GM18508 (cell line): ENCODE results near the gene ACTA1.
"Not testable (repeated sequence)": the region's sequence is repeated elsewhere in the genome, so short reads cannot be mapped to it uniquely, and the experiment has no call there.

Source experiments
- ATAC-seq: cut with Tn5 transposase; IDR thresholded peaks from one replicate; pipeline ENCODE4 v1.9.1; 2021; ENCODE audit warnings: moderate number of reproducible peaks; ENCODE audit not compliant: insufficient read depth, unreplicated experiment

ACTA1 gene

DNA sequence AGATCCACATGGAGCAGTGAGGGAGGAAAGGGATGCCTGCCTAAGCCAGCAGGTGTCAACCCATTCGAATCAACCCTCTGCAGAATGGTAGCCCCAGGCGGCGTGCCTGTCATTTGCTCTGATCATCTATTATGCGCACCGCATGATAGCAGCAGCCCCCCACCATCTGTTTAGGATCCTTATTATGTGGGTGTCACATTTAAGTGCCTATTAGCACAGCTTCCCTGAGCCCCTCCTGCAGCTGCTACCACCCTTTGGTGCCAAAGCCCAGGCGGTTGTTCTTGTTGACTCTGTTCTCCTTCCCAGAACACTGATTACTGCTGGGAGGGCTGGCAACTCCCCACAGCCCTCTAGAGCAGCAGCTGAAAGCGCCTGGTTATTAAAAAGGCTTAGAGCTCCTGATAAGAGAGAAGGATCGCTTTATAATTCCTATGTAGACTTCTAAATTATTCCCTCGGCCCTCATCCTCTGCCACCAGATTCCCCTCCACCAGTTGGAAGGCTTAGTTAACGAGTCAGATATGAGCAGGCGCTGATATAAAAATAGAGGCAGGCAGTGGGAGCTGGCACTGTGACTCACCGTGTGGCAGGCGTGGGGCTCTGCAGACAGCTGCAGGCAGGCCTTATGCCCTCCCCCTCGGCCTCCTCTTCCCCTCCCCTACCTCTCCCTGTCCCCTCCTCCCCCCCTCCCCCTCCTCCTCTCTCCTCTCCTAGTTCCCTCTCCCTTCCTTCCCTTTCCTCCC, 23.0 kb downstream of the ACTA1 start:
- no peak for ATAC-seq

GRCh38 chr1:229410370-229410691, 23.6 kb downstream of the ACTA1 start:
- ATAC-seq, result no peak

GRCh38 chr1:229409616-229410369, 24.1 kb downstream of the ACTA1 start:
- no peak for ATAC-seq

DNA sequence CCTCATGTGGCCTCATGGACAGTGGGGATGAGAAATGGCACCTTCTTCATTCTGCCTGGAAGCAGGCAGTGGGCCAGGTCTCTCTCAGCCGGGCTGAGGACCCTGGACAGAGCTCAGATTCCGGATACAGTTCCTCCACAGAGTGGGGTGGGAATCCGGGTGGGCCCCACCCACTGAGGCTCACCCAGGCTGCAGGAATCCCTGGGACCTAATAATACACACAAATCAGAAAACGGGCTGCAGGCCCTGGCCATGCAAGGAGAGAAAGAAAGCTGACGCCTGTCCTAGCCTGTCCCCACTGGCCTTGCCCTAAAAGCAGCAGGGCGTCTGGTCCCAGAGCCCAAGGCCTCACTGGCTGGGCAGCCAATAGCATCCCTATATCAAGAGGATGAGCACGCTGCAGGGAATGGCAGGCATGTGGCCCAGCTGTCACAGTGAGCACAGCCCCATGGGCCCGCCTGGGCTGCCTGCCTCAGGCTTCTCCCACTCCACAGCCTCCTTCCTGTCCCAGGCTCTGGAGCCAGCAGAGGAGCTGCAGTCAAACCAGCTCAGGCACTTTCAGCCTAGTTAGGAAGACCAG, 25.3 kb downstream of the ACTA1 start:
- ATAC-seq, result no peak

- ATAC-seq, result no peak
These were observed 26.5 kb downstream of the ACTA1 start for GRCh38 chr1:229407206-229408026.

DNA sequence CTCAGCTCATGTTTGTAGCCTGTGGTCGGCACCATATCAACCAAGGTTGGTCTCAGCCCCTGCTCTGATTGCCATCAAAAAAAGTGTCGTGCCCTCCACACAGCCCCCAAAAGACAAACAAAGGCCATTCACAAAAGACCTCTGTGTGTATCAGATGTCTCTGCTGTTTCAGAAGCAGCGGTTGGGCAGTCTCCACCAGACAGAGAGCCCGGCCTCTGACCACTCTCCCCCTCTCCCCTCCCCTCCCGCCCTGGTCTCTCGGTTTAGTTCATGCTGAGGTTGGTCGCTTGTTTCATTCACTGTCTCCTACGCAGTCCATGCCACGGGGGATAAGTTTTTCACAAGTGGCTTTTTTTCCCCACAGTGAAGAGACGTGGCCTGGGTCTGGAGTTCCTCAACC, 27.1 kb downstream of the ACTA1 start:
- no peak for ATAC-seq

GRCh38 chr1:229403573-229403972, 30.3 kb downstream of the ACTA1 start:
- ATAC-seq, result no peak

GRCh38 chr1:229402993-229403392, 30.9 kb downstream of the ACTA1 start:
- no peak for ATAC-seq

DNA sequence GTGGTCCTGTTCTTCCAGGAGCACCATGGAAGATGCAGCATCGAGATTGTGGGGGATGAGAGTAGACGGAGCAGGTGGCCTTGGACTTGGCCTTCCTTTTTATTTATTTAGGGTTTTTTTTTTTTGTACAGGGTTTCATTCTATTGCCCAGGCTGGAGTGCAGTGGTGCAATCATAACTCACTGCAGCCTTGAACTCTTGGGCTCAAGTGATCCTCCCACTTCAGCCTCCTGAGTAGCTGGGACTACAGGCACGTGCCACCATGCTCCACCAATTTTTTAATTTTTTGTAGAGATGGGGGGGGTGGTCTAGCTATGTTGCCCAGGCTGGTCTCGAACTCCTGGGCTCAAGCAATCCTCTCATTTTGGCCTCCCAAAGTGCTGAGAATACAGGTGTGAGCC, 31.6 kb downstream of the ACTA1 start:
- not testable (repeated sequence) for ATAC-seq

DNA sequence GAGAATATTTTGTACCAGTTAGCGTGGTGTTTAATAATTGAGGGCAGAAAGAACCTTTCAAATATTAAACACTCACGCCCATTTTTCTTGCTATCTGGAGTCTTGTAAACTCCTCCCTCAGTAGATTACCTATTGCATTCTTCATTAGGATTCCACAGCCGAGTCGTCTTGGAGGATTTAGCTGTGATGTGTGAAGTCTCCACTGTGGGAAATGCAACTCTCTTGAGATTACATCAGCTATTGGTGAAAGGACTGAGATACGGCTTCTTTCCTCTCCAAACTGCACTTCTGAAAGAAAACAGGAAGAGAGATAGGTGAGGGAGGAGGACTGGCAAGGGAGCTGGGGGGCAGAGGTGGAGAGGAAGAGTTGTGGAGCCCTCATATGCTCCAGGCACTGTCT, 36.1 kb downstream of the ACTA1 start:
- no peak for ATAC-seq

DNA sequence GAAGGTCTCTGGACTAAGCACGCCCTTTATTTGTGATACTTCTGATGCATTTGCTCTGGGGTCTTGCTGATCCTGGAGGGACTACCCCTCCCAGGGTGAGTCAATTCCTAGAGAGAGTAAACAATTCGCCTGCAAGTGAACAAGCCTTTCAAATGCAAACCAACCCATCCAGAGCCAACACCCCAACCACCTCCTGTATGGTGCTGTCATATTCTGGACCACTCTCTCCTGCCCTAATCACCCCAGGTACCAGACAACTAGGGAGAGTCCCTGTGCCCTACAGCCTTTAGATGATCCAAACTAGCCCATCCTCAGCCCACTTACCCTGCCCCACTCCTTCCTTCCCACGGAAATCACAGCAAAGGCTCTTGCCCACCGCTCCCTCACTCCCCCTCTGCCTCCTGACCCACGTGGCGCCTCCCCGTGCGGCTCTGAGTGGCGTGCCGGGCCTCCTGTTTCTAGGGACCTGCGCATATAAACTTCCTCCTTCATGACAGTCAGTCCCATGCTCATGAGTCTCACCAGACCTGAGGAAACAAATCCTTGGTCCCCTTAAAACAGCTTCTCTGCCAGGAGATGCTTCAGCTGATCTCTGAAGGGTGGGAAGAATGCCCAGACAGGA, 37.2 kb downstream of the ACTA1 start:
- ATAC-seq, result no peak

- ATAC-seq, result not testable (repeated sequence)
These were observed 39.4 kb downstream of the ACTA1 start for GRCh38 chr1:229394517-229394916.

DNA sequence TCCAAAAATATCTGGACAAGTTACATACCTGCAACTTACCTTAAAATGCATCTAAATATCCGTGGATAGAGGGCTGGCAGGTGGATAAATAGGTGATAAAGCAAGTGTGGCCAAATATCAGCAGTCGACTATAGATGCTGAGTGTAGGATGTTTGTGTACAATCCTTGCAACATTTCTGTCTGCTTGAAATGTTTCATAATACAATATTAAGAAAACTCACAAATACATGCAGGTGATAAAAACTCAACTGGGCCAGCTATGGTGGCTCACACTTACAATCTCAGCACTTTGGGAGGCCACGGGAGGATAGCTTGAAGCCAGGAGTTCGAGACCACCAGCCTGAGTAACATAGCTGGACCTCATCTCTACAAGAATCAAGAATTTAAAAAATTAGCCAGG, 41.0 kb downstream of the ACTA1 start:
- no peak for ATAC-seq

DNA sequence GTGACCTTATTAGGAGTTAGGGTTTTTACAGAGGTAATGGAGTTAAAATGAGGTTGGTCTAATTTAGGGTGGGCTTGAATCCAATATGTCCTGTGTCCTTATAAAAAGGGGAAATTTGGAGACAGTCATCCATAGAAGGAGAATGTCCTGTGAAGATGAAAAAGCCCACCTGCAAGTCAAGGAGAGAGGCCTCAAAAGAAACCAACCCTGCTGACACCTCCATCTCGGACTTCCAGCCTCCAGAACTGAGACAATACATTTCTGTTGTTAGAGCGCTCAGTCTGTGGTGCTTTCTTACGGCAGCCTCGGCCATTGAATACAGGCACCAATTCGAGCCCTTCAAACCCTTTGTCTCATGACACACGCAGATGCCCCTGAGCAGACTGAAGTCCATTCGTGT, 43.8 kb downstream of the ACTA1 start:
- no peak for ATAC-seq

DNA sequence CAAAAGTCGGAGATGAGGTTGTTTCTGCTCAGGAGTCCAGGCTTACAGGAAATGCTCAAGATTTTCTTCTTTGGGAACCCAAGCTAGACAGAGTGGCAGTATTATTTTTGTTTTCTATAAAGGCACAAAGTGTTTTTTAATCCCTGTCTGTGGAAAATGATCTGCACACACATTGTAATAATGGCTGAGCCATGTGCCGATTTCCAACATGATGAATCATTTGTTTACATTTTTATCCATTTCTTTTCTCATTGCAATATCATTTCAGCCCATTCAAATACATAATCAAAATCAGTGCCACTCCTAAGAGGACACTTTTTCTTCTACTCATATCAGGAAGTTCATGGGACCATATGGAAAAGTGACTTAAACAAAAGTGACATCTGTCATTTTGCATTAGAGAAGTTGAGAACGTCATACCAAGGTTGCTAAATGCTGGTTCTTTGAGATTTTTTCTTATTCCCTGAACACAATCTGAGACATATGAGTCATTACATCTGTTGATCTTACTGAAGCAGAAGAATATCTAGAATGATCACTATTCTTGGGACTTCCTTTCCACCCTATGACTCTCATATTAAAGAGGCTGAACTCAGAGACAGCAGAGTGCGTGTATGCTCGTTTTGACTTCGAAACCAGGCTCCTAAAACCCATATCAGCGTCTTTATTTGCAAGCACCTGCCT, 44.9 kb downstream of the ACTA1 start:
- ATAC-seq, result no peak

- no peak for ATAC-seq
These were observed 47.9 kb downstream of the ACTA1 start for GRCh38 chr1:229385853-229386456.

DNA sequence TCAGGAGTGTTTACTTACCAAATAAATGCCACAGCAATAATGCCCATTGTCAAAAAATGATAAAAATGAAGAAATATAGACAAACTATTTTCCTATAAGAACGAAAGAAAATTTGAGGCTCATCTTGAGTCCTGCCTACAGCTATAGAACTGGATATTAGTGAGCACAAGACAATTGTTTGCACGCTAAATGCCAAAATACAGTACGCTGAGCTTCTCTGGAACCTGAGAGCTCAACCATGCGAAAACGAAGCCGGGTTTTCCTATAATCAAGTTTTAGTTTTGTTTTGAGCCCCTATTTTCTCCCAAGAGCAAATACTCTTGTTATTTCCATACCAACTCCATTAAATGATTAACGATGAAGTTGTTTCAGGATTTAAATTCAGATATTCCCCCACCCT, 49.1 kb downstream of the ACTA1 start:
- no peak for ATAC-seq

DNA sequence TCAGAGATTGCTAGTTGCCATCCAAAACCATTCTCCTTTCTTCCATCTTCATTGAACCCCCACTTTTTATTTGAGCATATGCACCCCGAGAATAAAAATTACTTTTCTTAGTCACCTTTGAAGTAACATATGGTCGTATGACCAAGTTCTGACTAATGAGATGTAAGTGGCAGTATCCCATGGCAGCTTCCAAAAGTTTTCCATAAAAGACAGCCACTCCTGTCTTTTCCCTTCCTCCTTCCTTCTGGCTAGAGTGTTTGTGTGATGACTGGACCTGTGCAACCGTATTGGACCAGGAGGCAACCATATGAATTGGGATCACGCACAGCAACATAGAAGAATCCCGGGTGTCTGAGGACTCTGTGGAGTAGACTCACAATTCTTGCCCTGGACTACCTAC, 49.9 kb downstream of the ACTA1 start:
- ATAC-seq, result no peak

- no peak for ATAC-seq
These were observed 50.7 kb downstream of the ACTA1 start for GRCh38 chr1:229383188-229383587.
